ENCODE results near the gene NOS3.
A peak's percentile ranks its signal among the peaks of the same experiment; 100 is the strongest.

The NOS3 gene

DNA sequence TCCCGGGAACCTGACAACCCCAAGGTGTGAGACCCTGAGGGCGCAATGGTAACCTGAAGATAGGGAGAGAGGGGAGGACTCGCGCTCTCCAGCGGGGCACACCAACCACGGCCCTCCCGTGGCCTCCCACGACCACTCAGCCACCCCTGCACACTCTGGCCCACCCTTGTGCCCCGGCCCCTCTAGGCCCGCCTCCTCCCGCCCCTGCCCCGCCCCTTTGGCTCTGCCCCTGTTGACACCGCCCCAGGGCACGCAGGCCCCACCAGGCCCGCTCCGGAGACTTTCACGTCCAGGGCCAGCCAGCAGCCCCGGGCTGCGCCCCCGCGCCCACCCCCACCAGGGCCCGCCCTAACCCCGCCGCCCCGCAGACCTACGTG, 22.5 kb downstream of the NOS3 start:
- Histone ChIP-seq H3K27me3 (ENCODE audit: insufficient read depth, poor library complexity, severe bottlenecking) (peaks cover 2% of the 10 kb centered on the region), H3K9me3 (ENCODE audit: severe bottlenecking) (peaks cover 3% of the 10 kb centered on the region), H3K4me1 (ENCODE audit: insufficient read depth, poor library complexity, severe bottlenecking) (no peaks in the 10 kb centered on the region), H3K36me3 (ENCODE audit: low read depth) (no peaks in the 10 kb centered on the region), H3K4me3 (ENCODE audit: severe bottlenecking) (no peak overlapping the region), H3K27ac (ENCODE audit: poor library complexity, severe bottlenecking) (no peak overlapping the region)
- ATAC-seq (ENCODE audit: low read depth) (no peak), DNase-seq (ENCODE audit: low spot score) (no peak)
- TF ChIP-seq, protein P1, sequence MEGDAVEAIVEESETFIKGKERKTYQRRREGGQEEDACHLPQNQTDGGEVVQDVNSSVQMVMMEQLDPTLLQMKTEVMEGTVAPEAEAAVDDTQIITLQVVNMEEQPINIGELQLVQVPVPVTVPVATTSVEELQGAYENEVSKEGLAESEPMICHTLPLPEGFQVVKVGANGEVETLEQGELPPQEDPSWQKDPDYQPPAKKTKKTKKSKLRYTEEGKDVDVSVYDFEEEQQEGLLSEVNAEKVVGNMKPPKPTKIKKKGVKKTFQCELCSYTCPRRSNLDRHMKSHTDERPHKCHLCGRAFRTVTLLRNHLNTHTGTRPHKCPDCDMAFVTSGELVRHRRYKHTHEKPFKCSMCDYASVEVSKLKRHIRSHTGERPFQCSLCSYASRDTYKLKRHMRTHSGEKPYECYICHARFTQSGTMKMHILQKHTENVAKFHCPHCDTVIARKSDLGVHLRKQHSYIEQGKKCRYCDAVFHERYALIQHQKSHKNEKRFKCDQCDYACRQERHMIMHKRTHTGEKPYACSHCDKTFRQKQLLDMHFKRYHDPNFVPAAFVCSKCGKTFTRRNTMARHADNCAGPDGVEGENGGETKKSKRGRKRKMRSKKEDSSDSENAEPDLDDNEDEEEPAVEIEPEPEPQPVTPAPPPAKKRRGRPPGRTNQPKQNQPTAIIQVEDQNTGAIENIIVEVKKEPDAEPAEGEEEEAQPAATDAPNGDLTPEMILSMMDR (IDR thresholded peaks at IDR 0.05; ENCODE audit: poor library complexity, severe bottlenecking): no peak

DNA sequence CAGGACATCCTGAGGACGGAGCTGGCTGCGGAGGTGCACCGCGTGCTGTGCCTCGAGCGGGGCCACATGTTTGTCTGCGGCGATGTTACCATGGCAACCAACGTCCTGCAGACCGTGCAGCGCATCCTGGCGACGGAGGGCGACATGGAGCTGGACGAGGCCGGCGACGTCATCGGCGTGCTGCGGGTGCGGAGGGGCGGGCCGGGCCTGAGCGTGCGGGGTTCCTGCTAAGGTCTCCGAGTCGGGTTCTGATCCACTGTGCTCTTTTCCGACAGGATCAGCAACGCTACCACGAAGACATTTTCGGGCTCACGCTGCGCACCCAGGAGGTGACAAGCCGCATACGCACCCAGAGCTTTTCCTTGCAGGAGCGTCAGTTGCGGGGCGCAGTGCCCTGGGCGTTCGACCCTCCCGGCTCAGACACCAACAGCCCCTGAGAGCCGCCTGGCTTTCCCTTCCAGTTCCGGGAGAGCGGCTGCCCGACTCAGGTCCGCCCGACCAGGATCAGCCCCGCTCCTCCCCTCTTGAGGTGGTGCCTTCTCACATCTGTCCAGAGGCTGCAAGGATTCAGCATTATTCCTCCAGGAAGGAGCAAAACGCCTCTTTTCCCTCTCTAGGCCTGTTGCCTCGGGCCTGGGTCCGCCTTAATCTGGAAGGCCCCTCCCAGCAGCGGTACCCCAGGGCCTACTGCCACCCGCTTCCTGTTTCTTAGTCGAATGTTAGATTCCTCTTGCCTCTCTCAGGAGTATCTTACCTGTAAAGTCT, 23.1 kb downstream of the NOS3 start:
- DNase-seq (ENCODE audit: low spot score): peak; percentile 65
- Histone ChIP-seq H3K4me3 (ENCODE audit: severe bottlenecking) (peak overlapping the region; percentile 13), H3K9me3 (ENCODE audit: severe bottlenecking) (no peaks in the 10 kb centered on the region), H3K36me3 (ENCODE audit: low read depth) (no peaks in the 10 kb centered on the region), H3K27me3 (ENCODE audit: insufficient read depth, poor library complexity, severe bottlenecking) (peaks cover 5% of the 10 kb centered on the region), H3K4me1 (ENCODE audit: insufficient read depth, poor library complexity, severe bottlenecking) (no peaks in the 10 kb centered on the region), H3K27ac (ENCODE audit: poor library complexity, severe bottlenecking) (no peak overlapping the region)
- no peak for ATAC-seq (ENCODE audit: low read depth)
- TF ChIP-seq, protein P1 (IDR thresholded peaks at IDR 0.05; ENCODE audit: poor library complexity, severe bottlenecking): no peak

DNA sequence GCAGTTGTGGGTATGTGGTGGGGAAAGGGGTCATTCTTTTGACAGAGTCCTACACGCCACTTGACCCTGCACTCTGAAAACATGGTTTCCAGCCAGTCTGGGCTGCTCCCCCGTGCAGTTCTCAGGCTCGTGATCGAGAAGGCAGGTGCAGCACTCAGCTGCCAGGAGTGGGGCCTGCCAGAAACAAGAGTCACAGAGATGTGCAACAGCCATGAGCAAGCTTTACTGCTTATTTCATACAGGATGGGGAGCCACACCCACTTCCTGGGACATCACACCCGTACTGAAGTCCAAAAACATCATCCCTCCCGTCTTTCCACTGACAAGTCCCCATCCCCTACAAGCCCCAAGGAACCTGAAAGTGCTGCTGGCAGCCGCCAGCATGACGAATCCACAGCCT, 24.1 kb downstream of the NOS3 start:
- peak; percentile 47; the same call in 1 of the 3 replicates for ATAC-seq (ENCODE audit: low read depth)
- no peaks in the 10 kb centered on the region for H3K9me3 ChIP-seq (ENCODE audit: severe bottlenecking)
- peak; percentile 60 for DNase-seq (ENCODE audit: low spot score)
- TF ChIP-seq, protein P1 (IDR thresholded peaks at IDR 0.05; ENCODE audit: poor library complexity, severe bottlenecking): no peak
- no peaks in the 10 kb centered on the region for H3K4me1 ChIP-seq (ENCODE audit: insufficient read depth, poor library complexity, severe bottlenecking)
- no peak overlapping the region for H3K4me3 ChIP-seq (ENCODE audit: severe bottlenecking)
- no peaks in the 10 kb centered on the region for H3K36me3 ChIP-seq (ENCODE audit: low read depth)
- H3K27ac ChIP-seq (ENCODE audit: poor library complexity, severe bottlenecking): no peak overlapping the region
- H3K27me3 ChIP-seq (ENCODE audit: insufficient read depth, poor library complexity, severe bottlenecking): peaks cover 12% of the 10 kb centered on the region

DNA sequence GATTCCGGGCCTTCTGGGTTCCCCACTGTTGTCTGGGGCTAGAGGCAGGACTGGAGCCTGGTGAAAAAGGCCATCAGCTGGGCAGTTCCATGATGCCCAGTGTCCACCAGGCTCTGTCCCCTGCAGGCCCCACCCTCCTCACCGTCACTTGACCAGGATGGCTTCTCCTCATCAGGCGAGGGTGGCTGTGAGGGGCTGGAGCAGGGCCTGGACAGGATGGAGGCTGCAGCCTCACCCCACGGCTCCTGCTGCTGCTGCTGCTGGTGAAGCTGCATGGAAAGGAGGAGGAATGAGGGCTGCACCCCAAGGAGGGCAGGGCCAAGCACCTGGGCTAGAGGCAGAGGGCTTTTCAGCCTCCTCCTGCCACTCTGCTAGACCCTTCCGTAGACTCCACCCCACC, 25.1 kb downstream of the NOS3 start:
- no peaks in the 10 kb centered on the region for H3K4me1 ChIP-seq (ENCODE audit: insufficient read depth, poor library complexity, severe bottlenecking)
- H3K9me3 ChIP-seq (ENCODE audit: severe bottlenecking): no peaks in the 10 kb centered on the region
- DNase-seq (ENCODE audit: low spot score) (peak; percentile 29), ATAC-seq (ENCODE audit: low read depth) (no peak)
- peaks cover 12% of the 10 kb centered on the region for H3K27me3 ChIP-seq (ENCODE audit: insufficient read depth, poor library complexity, severe bottlenecking)
- no peak overlapping the region for H3K27ac ChIP-seq (ENCODE audit: poor library complexity, severe bottlenecking)
- H3K36me3 ChIP-seq (ENCODE audit: low read depth): no peaks in the 10 kb centered on the region
- no peak overlapping the region for H3K4me3 ChIP-seq (ENCODE audit: severe bottlenecking)
- TF ChIP-seq, protein P1 (IDR thresholded peaks at IDR 0.05; ENCODE audit: poor library complexity, severe bottlenecking): no peak

DNA sequence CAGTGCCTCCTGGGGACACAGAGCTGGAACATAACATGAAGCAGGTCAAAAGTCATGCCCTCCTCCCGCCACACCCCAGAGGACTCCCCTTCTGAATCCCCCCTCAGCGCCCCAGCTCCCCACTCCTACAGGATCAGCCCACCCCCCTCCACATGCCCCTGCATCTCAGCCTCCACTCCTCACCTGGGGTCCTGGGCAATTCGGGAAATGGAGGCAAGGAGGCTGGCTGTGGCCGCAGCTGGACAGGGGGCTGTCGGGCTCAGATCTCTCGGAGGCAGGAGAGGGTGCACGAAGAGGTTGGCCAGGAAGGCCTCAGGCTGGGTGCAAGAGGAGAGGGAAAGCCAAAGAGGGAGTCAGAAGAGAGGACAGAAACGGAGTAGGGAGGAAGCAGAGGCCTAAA, 25.7 kb downstream of the NOS3 start:
- no peak overlapping the region for H3K27ac ChIP-seq (ENCODE audit: poor library complexity, severe bottlenecking)
- no peaks in the 10 kb centered on the region for H3K36me3 ChIP-seq (ENCODE audit: low read depth)
- TF ChIP-seq, protein P1 (IDR thresholded peaks at IDR 0.05; ENCODE audit: poor library complexity, severe bottlenecking): no peak
- no peaks in the 10 kb centered on the region for H3K4me1 ChIP-seq (ENCODE audit: insufficient read depth, poor library complexity, severe bottlenecking)
- no peak overlapping the region for H3K4me3 ChIP-seq (ENCODE audit: severe bottlenecking)
- H3K9me3 ChIP-seq (ENCODE audit: severe bottlenecking): no peaks in the 10 kb centered on the region
- H3K27me3 ChIP-seq (ENCODE audit: insufficient read depth, poor library complexity, severe bottlenecking): peaks cover 12% of the 10 kb centered on the region
- DNase-seq (ENCODE audit: low spot score): peak; percentile 46
- no peak for ATAC-seq (ENCODE audit: low read depth)

All from RWPE2 (cell line).